Measurements from ENCODE around the gene CACNA2D2.

- TF ChIP-seq EZH2 (IDR thresholded peaks at IDR 0.05; ENCODE audit: low read depth), result no peak
- no peak for TF ChIP-seq CTCF (conservative IDR thresholded peaks at IDR 0.05)
These were observed 79.9 kb downstream of the CACNA2D2 start for GRCh38 chr3:50423543-50423942.

Measured in PC-9 (cell line).